ENCODE measurements around the gene C2orf42.
"Not testable (repeated sequence)": the region's sequence is repeated elsewhere in the genome, so short reads cannot be mapped to it uniquely, and the experiment has no call there.

C2orf42 gene

DNA sequence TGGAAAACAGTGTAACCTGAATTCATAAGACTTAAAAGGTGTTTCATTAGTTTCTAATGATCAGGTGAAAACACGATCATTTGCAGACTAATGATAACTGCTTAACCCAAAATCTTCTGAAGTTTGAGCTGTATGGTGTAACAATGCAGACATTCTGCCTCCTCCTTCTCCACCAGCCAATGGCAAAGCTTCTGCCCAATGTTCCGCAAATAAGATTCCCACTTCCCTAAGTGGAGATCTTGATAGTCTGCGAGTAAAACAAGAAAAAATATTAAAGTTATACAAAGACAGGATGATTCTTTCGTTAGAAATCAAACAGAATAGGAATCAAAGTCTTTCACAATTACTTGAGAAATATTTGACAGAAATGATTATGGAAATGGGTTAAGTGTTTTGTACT lies 8.1 kb downstream of the C2orf42 start:
- no peak overlapping the region for H3K27ac ChIP-seq
- CTCF ChIA-PET: no interaction called here
- no peak for DNase-seq (ENCODE audit: low spot score)
- TF ChIP-seq, protein P1, sequence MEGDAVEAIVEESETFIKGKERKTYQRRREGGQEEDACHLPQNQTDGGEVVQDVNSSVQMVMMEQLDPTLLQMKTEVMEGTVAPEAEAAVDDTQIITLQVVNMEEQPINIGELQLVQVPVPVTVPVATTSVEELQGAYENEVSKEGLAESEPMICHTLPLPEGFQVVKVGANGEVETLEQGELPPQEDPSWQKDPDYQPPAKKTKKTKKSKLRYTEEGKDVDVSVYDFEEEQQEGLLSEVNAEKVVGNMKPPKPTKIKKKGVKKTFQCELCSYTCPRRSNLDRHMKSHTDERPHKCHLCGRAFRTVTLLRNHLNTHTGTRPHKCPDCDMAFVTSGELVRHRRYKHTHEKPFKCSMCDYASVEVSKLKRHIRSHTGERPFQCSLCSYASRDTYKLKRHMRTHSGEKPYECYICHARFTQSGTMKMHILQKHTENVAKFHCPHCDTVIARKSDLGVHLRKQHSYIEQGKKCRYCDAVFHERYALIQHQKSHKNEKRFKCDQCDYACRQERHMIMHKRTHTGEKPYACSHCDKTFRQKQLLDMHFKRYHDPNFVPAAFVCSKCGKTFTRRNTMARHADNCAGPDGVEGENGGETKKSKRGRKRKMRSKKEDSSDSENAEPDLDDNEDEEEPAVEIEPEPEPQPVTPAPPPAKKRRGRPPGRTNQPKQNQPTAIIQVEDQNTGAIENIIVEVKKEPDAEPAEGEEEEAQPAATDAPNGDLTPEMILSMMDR (conservative IDR thresholded peaks at IDR 0.05; ENCODE audit: low read depth): no peak
- POLR2A ChIA-PET (ENCODE audit: low non-redundant PET): no interaction called here

DNA sequence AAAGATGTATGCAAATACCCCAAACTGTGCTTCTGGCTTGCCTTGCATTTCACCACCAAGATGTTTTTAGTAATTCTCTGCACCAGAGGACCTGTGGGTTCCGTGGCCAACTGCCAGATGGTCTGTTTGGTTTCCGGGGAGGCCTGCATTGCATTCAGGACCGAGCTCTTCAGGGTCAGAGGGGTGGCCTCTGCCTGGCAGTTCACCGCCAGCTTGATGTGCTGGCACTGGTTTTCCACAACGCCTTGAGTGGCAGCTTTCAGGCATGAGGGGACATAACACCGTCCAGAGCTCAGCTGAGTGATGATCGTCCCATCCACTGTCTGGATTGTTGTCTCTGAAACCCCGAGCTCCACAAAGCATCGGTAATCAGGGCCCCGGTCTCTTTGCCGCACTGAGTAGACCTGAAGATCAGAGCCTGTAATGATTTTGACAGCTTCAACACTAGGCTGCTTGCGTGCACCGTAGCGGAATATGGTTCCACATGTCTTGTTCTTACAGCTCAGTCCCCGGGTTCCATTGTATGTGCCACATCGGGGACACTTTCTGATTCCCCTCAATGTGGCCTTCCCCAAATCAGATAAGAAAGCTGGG lies 9.4 kb downstream of the C2orf42 start:
- H3K27ac ChIP-seq: peak overlapping the region; percentile 16; the same call in 1 of the 2 replicates
- ChIA-PET POLR2A (ENCODE audit: low non-redundant PET) (no interaction called here), CTCF (interaction anchor here (0.6 kb wide), 1 partner anchor 52 kb away, joined by 4 read pairs; no protein-coding TSS in a partner anchor)
- TF ChIP-seq, protein P1 (conservative IDR thresholded peaks at IDR 0.05; ENCODE audit: low read depth): no peak
- no peak for DNase-seq (ENCODE audit: low spot score)

DNA sequence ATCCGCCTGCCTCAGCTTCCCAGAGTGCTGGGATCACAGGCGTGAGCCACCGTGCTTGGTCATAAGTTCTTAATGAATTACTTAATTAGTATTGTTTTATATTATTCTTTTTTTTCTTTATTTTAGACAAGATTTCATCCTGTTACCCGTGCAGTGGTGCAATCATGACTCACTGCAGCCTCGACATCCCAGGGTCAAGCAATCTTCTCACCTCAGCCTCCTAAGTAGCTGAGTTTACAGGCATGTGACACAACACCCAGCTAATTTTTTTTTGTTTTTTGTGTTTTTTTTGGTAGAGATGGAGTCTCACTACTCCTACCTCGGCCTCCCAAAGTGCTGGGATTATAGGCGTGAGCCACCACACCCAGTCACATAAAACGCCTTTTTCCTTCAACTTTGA lies 17.3 kb downstream of the C2orf42 start:
- POLR2A ChIA-PET (ENCODE audit: low non-redundant PET): no interaction called here
- TF ChIP-seq, protein P1 (conservative IDR thresholded peaks at IDR 0.05; ENCODE audit: low read depth): no peak
- no peak for DNase-seq (ENCODE audit: low spot score)
- H3K27ac ChIP-seq: 0 out of 2 replicates have a peak overlapping the region, but pooled peaks have one; percentile 29
- CTCF ChIA-PET: no interaction called here

DNA sequence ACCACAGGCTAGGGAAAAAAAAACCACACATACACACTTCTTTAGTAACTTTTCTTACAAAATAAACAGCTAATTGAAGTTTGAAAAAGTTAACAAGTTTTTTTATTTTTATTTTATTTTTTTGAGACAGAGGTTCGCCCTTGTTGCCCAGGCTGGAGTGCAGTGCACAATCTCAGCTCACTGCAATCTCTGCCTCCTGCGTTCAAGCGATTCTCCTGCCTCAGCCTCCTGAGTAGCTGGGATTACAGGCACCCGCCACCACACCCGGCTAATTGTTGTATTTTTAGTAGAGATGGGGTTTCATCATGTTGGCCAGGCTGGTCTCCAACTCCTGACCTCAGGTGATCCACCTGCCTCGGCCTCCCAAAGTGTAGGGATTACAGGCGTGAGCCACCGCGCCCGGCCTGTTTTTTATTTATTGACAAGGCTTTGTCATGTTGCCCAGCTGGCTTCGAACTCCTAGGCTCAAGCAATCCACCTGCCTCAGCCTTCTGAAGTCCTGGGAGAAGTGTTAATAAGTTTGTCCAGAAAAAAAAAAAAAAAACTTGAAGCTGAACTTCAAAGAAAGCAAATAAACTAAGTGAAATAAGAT lies 21.1 kb downstream of the C2orf42 start:
- H3K27ac ChIP-seq; POLR2A ChIA-PET (ENCODE audit: low non-redundant PET); DNase-seq (ENCODE audit: low spot score); CTCF ChIA-PET: not testable (repeated sequence)

DNA sequence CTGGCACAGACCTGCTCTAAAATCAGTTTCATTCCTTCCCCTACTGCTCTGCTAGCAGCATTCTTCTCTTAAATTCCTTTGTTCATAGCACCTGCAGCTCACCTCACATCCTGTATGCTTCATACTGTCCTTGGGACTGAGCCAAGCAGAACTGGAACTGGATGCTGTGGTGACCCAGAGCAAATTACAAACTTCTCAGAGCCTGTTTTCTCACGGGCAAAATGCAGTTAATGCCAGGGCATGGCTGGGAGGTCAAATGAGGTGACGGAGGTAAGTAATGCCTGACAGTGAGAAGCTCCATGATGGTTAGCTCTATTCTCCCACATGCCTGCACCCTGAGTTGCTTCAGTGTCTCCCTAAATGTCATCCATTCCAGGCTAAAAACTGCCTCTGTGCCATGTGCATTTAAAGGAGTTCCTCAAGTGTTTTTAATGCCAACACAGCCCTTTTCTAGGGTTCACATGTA lies 29.7 kb downstream of the C2orf42 start:
- ChIA-PET POLR2A (ENCODE audit: low non-redundant PET) (no interaction called here), CTCF (no interaction called here)
- peak overlapping the region; percentile 52 for H3K27ac ChIP-seq

DNA sequence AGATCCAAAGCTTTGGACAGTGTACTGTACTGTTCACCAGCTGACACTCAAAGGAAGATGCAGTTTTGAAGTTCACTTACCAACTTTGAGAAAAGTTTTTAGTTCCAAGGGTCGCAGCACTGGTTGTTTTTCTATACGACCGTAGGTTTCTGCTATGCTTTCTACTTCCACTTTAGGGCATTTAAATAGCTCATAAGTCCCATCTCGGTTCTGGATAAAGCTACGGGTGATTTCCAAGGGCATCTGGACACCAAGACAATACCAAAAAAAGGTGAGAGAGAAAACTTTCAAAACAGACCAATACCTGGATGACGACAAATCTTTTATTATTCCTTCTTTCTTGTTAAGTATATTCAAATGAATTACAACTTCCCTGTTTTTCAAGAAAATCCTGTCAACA lies 30.3 kb downstream of the C2orf42 start:
- POLR2A ChIA-PET (ENCODE audit: low non-redundant PET): no interaction called here
- no peak overlapping the region for H3K27ac ChIP-seq
- CTCF ChIA-PET: no interaction called here
- TF ChIP-seq, protein P1 (conservative IDR thresholded peaks at IDR 0.05; ENCODE audit: low read depth): no peak
- DNase-seq (ENCODE audit: low spot score): no peak

More for the DNA sequence above, 29.7 kb downstream of the C2orf42 start:
- TF ChIP-seq, protein P1 (conservative IDR thresholded peaks at IDR 0.05; ENCODE audit: low read depth): no peak
- peak; percentile 64 for DNase-seq (ENCODE audit: low spot score)

DNA sequence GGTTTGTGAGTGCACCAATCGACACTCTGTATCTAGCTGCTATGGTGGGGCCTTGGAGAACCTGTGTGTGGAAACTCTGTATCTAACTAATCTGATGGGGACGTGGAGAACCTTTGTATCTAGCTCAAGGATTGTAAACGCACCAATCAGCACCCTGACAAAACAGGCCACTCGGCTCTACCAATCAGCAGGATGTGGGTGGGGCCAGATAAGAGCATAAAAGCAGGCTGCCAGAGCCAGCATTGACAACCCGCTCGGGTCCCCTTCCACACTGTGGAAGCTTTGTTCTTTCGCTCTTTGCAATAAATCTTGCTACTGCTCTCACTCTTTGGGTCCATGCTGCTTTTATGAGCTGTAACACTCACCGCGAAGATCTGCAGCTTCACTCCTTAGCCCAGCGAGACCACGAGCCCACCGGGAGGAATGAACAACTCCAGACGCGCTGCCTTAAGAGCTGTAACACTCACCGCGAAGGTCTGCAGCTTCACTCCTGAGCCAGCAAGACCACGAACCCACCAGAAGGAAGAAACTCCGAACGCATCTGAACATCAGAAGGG lies 41.6 kb downstream of the C2orf42 start:
- POLR2A ChIA-PET (ENCODE audit: low non-redundant PET): interaction anchor here (0.5 kb wide), 1 partner anchor 236 kb away, joined by 3 read pairs; no protein-coding TSS in a partner anchor
- CTCF ChIA-PET; DNase-seq (ENCODE audit: low spot score); H3K27ac ChIP-seq: not testable (repeated sequence)

DNA sequence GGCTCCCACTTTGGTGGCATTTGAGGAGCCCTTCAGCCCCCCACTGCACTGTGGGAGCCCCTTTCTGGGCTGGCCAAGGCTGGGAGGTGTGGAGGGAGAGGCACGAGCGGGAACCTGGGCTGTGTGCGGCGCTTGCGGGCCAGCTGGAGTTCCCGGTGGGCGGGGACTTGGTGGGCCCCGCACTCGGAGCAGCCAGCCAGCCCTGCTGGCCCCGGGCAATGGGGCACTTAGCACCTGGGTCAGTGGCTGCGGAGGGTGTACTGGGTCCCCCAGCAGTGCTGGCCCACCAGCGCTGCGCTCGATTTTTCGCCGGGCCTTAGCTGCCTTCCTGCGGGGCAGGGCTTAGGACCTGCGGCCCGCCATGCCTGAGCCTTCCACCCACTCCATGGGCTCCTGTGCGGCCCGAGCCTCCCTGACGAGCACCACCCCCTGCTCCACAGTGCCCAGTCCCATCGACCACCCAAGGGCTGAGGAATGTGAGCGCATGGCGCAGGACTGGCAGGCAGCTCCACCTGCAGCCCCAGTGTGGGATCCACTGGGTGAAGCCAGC lies 42.5 kb downstream of the C2orf42 start:
- POLR2A ChIA-PET (ENCODE audit: low non-redundant PET); CTCF ChIA-PET: not testable (repeated sequence)

More for the DNA sequence above, 42.5 kb downstream of the C2orf42 start:
- H3K27ac ChIP-seq; DNase-seq (ENCODE audit: low spot score): not testable (repeated sequence)
